Coronary artery (tissue), 2 donors: ENCODE results near the gene COPZ1.
A peak's percentile ranks its signal among the peaks of the same experiment; 100 is the strongest.

Source experiments
- DNase-seq: peaks from one replicate; pipeline ENCODE4 v3.0.0-alpha.2; 2017; ENCODE audit warnings: low spot score
- H3K27ac ChIP-seq, 2 donors: fragments of 200-600 bp; sonication (generic); one replicate each; pipeline ENCODE4 v1.5.1; 2016 to 2019
- H3K4me3 ChIP-seq: fragments of 200-600 bp; sonication (generic); 2 replicates; pipeline ENCODE4 v1.5.1; 2016; ENCODE audit warnings: mild to moderate bottlenecking, moderate library complexity
- TF ChIP-seq, protein P1 (sequence below): fragments of 200-600 bp; sonication (generic); IDR thresholded peaks from one replicate; pipeline ENCODE4 v1.5.1; 2019; ENCODE audit warnings: antibody characterized with exemption

Gene COPZ1

GRCh38 chr12:54359762-54360351 lies 34.9 kb downstream of the COPZ1 start:
- peak overlapping the region; percentile 73 to 90 for H3K27ac ChIP-seq
- DNase-seq: no peak

GRCh38 chr12:54360717-54361456 lies 36.0 kb downstream of the COPZ1 start:
- TF ChIP-seq, protein P1, sequence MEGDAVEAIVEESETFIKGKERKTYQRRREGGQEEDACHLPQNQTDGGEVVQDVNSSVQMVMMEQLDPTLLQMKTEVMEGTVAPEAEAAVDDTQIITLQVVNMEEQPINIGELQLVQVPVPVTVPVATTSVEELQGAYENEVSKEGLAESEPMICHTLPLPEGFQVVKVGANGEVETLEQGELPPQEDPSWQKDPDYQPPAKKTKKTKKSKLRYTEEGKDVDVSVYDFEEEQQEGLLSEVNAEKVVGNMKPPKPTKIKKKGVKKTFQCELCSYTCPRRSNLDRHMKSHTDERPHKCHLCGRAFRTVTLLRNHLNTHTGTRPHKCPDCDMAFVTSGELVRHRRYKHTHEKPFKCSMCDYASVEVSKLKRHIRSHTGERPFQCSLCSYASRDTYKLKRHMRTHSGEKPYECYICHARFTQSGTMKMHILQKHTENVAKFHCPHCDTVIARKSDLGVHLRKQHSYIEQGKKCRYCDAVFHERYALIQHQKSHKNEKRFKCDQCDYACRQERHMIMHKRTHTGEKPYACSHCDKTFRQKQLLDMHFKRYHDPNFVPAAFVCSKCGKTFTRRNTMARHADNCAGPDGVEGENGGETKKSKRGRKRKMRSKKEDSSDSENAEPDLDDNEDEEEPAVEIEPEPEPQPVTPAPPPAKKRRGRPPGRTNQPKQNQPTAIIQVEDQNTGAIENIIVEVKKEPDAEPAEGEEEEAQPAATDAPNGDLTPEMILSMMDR: peak; percentile 40
- Histone ChIP-seq H3K27ac (no peak overlapping the region), H3K4me3 (no peak overlapping the region)
- DNase-seq: no peak

More at GRCh38 chr12:54359762-54360351, 34.9 kb downstream of the COPZ1 start:
- TF ChIP-seq, protein P1: no peak
- H3K4me3 ChIP-seq: peak overlapping the region; percentile 86

DNA sequence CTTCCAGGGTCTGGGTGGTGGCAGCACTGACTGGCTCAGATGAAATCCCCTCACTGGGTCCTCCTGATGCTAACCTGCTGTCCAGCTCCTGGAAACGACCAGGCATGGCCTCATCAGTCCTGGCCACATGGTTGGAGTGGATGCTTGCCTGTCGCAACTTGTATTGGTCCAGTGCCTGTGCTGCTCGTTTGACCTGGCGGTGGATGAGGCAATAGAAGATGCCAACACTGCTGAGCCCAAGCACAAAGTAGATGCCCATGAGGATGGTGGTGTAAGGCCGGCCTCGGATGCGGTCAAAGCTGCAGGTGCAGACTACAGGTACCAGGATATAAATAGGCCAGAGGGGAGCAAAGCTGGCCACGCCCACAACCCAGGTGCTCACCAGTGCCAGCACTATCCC lies 38.1 kb downstream of the COPZ1 start:
- DNase-seq: no peak
- TF ChIP-seq, protein P1: no peak
- Histone ChIP-seq H3K27ac (no peak overlapping the region), H3K4me3 (no peak overlapping the region)

GRCh38 chr12:54363618-54364017 lies 38.7 kb downstream of the COPZ1 start:
- TF ChIP-seq, protein P1: no peak
- H3K27ac ChIP-seq: no peak overlapping the region
- no peak for DNase-seq
- no peak overlapping the region for H3K4me3 ChIP-seq

- Histone ChIP-seq H3K4me3 (no peak within 1 kb of the TSS), H3K27ac (peak within 1 kb of the TSS in 1 of 2 donors; percentile 24)
- DNase-seq: no peak
- TF ChIP-seq, protein P1: no peak
These were observed 39.5 kb downstream of the COPZ1 start, which contains the start of gene GPR84 for GRCh38 chr12:54364413-54364812. GPR84 (minus strand) TSS chr12:54364486; CDS start chr12:54363851, 635 bp downstream.

DNA sequence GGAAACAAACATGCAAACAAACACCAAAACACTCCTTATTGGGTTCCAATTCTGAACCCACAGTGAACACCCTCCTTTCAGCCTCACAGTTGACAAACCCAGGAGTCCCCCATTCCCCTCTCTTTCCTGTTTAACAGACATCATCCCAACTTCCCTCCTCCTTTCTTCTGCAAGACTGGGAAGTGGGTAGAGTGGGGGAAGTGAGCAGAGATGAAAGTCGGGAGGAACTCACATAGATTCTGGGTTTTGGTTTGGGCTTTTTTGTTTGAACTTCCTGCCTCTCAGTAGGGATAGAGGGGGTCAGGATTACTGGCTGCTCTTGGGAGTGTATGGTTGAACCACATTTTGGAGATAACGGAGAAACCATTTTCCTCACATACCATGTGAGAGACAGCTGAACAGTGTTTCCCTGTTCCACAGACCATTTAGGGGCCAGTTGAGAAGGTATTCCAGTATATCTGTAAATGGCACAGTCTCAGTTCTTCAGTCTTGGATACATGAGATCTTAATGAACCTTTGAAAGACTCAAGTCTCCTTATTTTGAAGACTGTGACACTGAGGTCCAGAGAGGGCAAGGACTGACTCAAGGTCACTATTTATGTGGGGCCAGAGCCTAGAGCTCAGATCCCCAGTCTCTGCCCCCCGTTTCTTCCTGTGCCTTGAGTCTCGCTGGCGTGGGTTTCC lies 43.2 kb downstream of the COPZ1 start:
- peak overlapping the region in 1 of 2 donors; percentile 19 for H3K27ac ChIP-seq
- DNase-seq: no peak
- TF ChIP-seq, protein P1: no peak
- peak overlapping the region; percentile 72 for H3K4me3 ChIP-seq
